PFSK-1 (cell line): ENCODE data around the gene TCF4.

Experiments used
- POLR2AphosphoS5 ChIP-seq: IDR thresholded peaks from 2 replicates; pipeline ENCODE4 v1.6.1; 2012; ENCODE audit warnings: low read depth, mild to moderate bottlenecking, control low read depth, low read length, moderate library complexity
- TAF1 ChIP-seq: IDR thresholded peaks from 2 replicates; pipeline ENCODE4 v1.6.1; 2012; ENCODE audit warnings: low read length, control low read depth, borderline replicate concordance; ENCODE audit not compliant: insufficient read depth

GRCh38 chr18:55465313-55465712, 122.7 kb downstream of the TCF4 start:
- TF ChIP-seq POLR2AphosphoS5 (no peak), TAF1 (no peak)
